Psoas muscle (tissue), 7 donors: ENCODE results near the gene KRABD2.
"Not testable (repeated sequence)": the region's sequence is repeated elsewhere in the genome, so short reads cannot be mapped to it uniquely, and the experiment has no call there.

Source experiments
- ATAC-seq, 4 donors: fragments of 200-7000 bp; cut with Tn5 transposase; one replicate each; pipeline ENCODE4 v1.9.1; 2020; ENCODE audit warnings: moderate library complexity in 3 of 4, mild to moderate bottlenecking in 2 of 4
- DNase-seq, 2 donors: peaks; one replicate each; pipeline ENCODE4 v3.0.0-alpha.2; 2020
- H3K27ac ChIP-seq: fragments of 200-600 bp; one replicate; pipeline ENCODE4 v1.8.0; 2022
- H3K27me3 ChIP-seq, 3 donors: fragments of 200-600 bp in 1 of 3; one replicate each; pipeline versions ENCODE4 v1.6.1 to v1.8.0; 2013 to 2022; ENCODE audit warnings: low read length in 2 of 3, mild to moderate bottlenecking in 2 of 3, moderate library complexity in 1 of 3; ENCODE audit not compliant: insufficient read depth in 3 of 3
- H3K36me3 ChIP-seq, 2 donors: fragments of 200-600 bp in 1 of 2; one replicate each; pipeline versions ENCODE4 v1.6.1 to v1.8.0; 2013 to 2022; ENCODE audit warnings: low read depth in 1 of 2, mild to moderate bottlenecking in 1 of 2, moderate library complexity in 1 of 2; ENCODE audit not compliant: insufficient read depth in 1 of 2
- H3K4me1 ChIP-seq: fragments of 200-600 bp; one replicate; pipeline ENCODE4 v1.8.0; 2022
- H3K4me3 ChIP-seq: fragments of 200-600 bp; one replicate; pipeline ENCODE4 v1.8.0; 2022; ENCODE audit warnings: mild to moderate bottlenecking
- H3K9me3 ChIP-seq: fragments of 200-600 bp; one replicate; pipeline ENCODE4 v1.8.0; 2022
- WGBS, 3 donors: extraction: QIAGEN DNeasy Blood & Tissue Kit; methylation state at CpG; one replicate each; pipeline versions ENCODE4 v1.1.6 to v1.1.7; 2013; 5-methylcytosine and 5-hydroxymethylcytosine counted together
- intact Hi-C, 2 donors: fragments of 100-400 bp; cut with DNase I; formaldehyde crosslinking; loops; one replicate each; pipeline versions ENCODE4 v1.11.0 to v1.14.2; 2022
- TF ChIP-seq, protein P1 (sequence below): fragments of 200-600 bp; IDR thresholded peaks from one replicate; pipeline ENCODE4 v1.8.0; 2022; ENCODE audit warnings: antibody characterized with exemption
- donor health status: healthy with polysubstance abuse.
- donor health status: DM: no; HTN: no; CAD: no; lungs with moderate emphysema.
- donor health status: Bipolar disorder and iron deficiency.
- donor health status: healthy.
- donor health status: DM: yes; HTN: yes; CAD: no.
- donor health status: DM: no; HTN: no; CAD: no.
- donor health status: DM: yes; HTN: yes; CAD: no.

KRABD2 gene

DNA sequence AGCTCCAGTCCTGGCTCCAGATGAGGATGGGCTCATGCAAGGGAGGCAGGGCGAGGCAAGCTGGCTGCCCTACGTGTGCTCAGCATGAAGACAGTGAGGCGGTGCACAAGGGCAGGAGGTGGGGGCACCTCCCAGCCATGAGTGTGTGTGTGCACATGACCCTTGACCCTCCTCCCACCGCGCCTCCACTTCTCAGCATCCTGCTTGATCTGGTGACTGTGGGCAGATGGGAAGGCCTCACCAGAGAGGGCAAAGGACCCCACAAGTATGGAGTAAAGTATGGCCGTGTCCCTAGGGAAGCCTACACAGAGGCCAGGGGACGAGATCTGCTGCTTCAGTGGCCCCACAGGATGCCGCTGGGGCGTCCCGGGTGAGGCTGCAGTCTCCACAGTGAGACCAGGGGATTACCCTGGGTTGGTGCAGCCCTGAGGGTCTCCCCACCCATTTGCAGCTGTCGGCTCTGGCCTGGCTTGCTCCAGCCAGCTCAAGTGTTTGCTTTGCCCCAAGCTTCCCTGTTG is 29.1 kb upstream of the KRABD2 start:
- TF ChIP-seq, protein P1, sequence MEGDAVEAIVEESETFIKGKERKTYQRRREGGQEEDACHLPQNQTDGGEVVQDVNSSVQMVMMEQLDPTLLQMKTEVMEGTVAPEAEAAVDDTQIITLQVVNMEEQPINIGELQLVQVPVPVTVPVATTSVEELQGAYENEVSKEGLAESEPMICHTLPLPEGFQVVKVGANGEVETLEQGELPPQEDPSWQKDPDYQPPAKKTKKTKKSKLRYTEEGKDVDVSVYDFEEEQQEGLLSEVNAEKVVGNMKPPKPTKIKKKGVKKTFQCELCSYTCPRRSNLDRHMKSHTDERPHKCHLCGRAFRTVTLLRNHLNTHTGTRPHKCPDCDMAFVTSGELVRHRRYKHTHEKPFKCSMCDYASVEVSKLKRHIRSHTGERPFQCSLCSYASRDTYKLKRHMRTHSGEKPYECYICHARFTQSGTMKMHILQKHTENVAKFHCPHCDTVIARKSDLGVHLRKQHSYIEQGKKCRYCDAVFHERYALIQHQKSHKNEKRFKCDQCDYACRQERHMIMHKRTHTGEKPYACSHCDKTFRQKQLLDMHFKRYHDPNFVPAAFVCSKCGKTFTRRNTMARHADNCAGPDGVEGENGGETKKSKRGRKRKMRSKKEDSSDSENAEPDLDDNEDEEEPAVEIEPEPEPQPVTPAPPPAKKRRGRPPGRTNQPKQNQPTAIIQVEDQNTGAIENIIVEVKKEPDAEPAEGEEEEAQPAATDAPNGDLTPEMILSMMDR, result no peak
- DNase-seq (no peak), ATAC-seq (no peak)
- Histone ChIP-seq H3K9me3 (no peaks in the 10 kb centered on the region), H3K27me3 (peaks cover 0 to 7% (median 0%) of the 10 kb centered on the region in 3 donors), H3K36me3 (no peaks in the 10 kb centered on the region), H3K4me1 (no peaks in the 10 kb centered on the region), H3K27ac (no peak overlapping the region), H3K4me3 (no peak overlapping the region)
- WGBS, 3 donors, result 65 to 78% (median 70%) methylated on average over 11 of the region's 11 CpGs
- intact Hi-C loops, result no loop called here

DNA sequence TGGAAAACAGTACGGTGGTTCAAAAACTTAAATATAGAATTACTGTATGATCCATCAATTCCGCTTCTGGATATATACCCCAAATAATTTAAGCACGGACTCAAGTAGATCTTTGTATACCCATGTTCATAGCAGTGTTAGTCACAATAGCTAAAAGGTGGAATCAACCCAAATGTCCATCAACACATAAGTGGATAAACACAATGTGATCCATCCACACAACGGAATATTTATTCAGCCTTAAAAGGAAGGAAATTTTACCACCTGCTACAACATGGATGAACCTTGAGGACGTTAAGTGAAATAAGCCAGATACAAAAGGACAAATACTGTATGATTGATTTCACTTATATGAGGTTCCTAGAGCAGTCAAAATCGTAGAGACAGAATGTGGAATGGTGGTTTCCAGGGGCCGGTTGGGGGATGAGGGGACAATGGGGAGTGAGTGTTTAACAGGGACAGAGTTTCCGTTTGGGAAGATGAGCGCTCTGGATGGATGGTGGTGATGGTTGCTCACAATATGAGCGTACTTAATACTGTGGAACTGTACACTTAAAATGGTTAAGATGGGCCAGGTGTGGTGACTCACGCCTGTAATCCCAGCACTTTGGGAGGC is 26.5 kb upstream of the KRABD2 start:
- Histone ChIP-seq H3K27ac (no peak overlapping the region), H3K9me3 (no peaks in the 10 kb centered on the region), H3K4me1 (no peaks in the 10 kb centered on the region), H3K27me3 (peaks cover 0 to 7% (median 0%) of the 10 kb centered on the region in 3 donors), H3K36me3 (no peaks in the 10 kb centered on the region), H3K4me3 (no peak overlapping the region)
- DNase-seq (no peak), ATAC-seq (no peak)
- intact Hi-C loops, result no loop called here
- TF ChIP-seq, protein P1, result no peak
- WGBS, 3 donors, result 73 to 74% (median 74%) methylated on average over 11 of the region's 11 CpGs

DNA sequence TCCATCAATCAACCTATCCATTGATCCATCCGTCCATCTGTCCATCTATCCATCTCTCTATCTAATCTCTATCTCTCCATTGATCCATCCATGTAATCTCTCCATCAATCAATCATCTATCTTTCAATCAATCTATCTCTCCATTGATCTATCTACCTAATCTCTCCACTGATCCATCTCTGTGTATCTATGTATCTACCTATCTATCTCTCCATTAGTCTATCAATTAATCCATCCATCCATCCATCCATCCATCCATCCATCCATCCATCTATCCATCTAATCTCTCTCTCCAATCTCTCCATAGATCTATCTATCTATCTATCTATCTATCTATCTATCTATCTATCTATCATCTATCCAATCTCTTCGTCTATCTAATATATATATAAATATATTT is 24.6 kb upstream of the KRABD2 start:
- no peak for ATAC-seq
- Histone ChIP-seq H3K27ac (no peak overlapping the region), H3K4me1 (no peaks in the 10 kb centered on the region), H3K4me3 (no peak overlapping the region), H3K36me3 (no peaks in the 10 kb centered on the region), H3K27me3 (peaks cover 0 to 18% (median 0%) of the 10 kb centered on the region in 3 donors), H3K9me3 (no peaks in the 10 kb centered on the region)
- TF ChIP-seq, protein P1, result no peak
- WGBS, 3 donors, result 77 to 94% (median 84%) methylated on average over 2 of the region's 2 CpGs
- no peak for DNase-seq
- intact Hi-C loops, result no loop called here

DNA sequence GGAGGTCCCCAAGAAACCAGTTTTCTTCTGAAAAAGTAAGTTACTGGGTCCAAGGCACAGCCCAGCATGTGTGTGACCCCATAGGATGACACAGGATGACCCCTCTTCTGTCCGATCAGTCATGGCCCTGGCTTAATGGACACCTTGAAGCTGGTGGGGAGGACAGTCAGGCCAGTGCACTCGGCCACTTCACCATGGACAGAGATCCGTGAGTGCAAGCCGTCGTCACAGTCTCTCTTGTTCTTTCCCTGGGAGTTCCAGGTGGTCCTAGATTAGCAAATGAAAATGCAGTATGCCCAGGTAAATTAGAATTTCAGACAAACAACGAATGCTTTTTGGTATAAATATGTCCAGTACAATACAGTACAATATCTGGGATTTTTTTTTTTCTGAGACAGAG is 22.5 kb upstream of the KRABD2 start:
- TF ChIP-seq, protein P1, result no peak
- Histone ChIP-seq H3K36me3 (no peaks in the 10 kb centered on the region), H3K4me3 (no peak overlapping the region), H3K4me1 (no peaks in the 10 kb centered on the region), H3K9me3 (no peaks in the 10 kb centered on the region), H3K27me3 (peaks cover 0 to 39% (median 3%) of the 10 kb centered on the region in 3 donors), H3K27ac (no peak overlapping the region)
- WGBS, 3 donors, result 40 to 49% (median 47%) methylated on average over 6 of the region's 6 CpGs
- ATAC-seq, result no peak
- intact Hi-C loops, result no loop called here
- no peak for DNase-seq

DNA sequence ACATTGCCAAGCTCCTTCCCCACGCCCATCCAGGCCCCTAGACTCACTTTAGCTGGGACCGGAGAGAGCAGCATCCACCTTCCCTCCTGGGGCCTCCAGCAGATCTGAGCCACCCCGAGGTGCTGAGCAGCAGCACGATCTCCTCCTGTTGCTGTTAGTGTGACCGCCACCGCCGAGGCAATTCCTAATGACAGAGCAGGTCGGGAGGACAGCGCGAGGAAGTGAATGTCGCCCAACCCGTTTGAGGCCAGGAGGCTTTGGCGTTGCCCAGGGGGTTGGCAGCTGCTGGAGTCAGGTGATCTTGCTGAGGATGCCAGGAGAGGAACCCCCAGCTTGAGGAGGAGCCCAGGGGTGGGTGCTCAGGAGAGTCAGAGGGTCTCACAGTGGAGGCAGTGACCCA is 21.1 kb upstream of the KRABD2 start, which contains the start of gene RNF222:
TSS of gene RNF222 (minus strand) at position 192 of the 400 bp plus-strand sequence. CDS start 4,366 bp downstream, outside the sequence.
- Histone ChIP-seq H3K4me3 (no peak within 1 kb of the TSS), H3K27me3 (peaks cover 0 to 48% (median 12%) of the 10 kb centered on the region in 3 donors), H3K36me3 (no peaks in the 10 kb centered on the region), H3K9me3 (no peaks in the 10 kb centered on the region), H3K4me1 (no peaks in the 10 kb centered on the region), H3K27ac (no peak within 1 kb of the TSS)
- intact Hi-C loops, result no loop called here
- TF ChIP-seq, protein P1, result no peak
- 57 to 63% (median 58%) methylated on average over 13 of the region's 13 CpGs for WGBS, 3 donors
- DNase-seq (no peak), ATAC-seq (no peak)

DNA sequence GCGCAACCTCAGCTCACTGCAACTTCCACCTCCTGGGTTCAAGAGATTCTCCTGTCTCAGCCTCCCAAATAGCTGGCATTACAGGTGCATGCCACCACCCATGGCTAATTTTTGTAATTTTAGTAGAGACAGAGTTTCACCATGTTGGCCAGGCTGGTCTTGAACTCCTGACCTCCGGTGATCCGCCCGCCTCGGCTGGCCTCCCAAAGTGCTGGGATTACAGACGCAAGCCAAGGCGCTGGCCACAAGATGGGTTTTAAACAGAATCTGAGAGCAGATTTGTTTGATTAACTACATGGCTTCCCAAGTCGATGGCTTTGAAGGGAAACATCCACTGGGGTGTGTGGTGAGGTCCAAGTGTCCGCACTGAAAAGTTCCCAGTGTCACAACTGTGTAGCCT is 18.0 kb upstream of the KRABD2 start:
- H3K36me3 ChIP-seq, DNase-seq, intact Hi-C loops, H3K9me3 ChIP-seq, H3K4me3 ChIP-seq, ATAC-seq, H3K4me1 ChIP-seq, H3K27ac ChIP-seq: not testable (repeated sequence)
- peaks cover 0 to 45% (median 16%) of the 10 kb centered on the region in 3 donors for H3K27me3 ChIP-seq
- 68 to 75% (median 74%) methylated on average over 9 of the region's 9 CpGs for WGBS, 3 donors
